Natural killer cell (primary cell): ENCODE data around the gene SPNS2. TPM values are rescaled to one million over a fixed set of nuclear protein-coding genes. Genes with fewer than 3 reads are reported as not detected.

Source experiments
- ATAC-seq, 3 donors: fragments of 150-1000 bp in 2 of 3; fragments of 200-7000 bp in 1 of 3; cut with Tn5 transposase; 1 replicate in 1 of 3; 2 replicates in 2 of 3; pipeline ENCODE4 v1.10.0; 2021; ENCODE audit warnings: mild to moderate bottlenecking in 2 of 3, moderate library complexity in 2 of 3
- DNase-seq, 2 donors: peaks; one replicate each; pipeline versions ENCODE4 v3.0.0 to v3.0.0-alpha.2; 2013 to 2021; ENCODE audit warnings: mixed read lengths in 1 of 2
- H3K27ac ChIP-seq: one replicate; pipeline ENCODE4 v1.5.1; 2013; ENCODE audit warnings: mild to moderate bottlenecking, low read length
- H3K27me3 ChIP-seq: one replicate; pipeline ENCODE4 v1.6.1; 2013; ENCODE audit warnings: low read length; ENCODE audit not compliant: control insufficient read depth, insufficient read depth
- H3K36me3 ChIP-seq: one replicate; pipeline ENCODE4 v1.6.1; 2013; ENCODE audit warnings: low read length; ENCODE audit not compliant: control insufficient read depth, insufficient read depth
- H3K4me1 ChIP-seq: one replicate; pipeline ENCODE4 v1.6.1; 2013; ENCODE audit warnings: low read length; ENCODE audit not compliant: control insufficient read depth, insufficient read depth
- H3K4me3 ChIP-seq: one replicate; pipeline ENCODE4 v1.5.1; 2013; ENCODE audit warnings: low read length
- H3K9me3 ChIP-seq: one replicate; pipeline ENCODE4 v1.6.1; 2013; ENCODE audit warnings: low read length; ENCODE audit not compliant: control insufficient read depth, insufficient read depth
- H3K27ac Mint-ChIP-seq, 2 donors: one replicate each; pipeline ENCODE4 v1.8.0; 2022; ENCODE audit warnings: mild to moderate bottlenecking in 2 of 2, mixed read lengths in 2 of 2, moderate library complexity in 1 of 2
- H3K27me3 Mint-ChIP-seq, 2 donors: one replicate each; pipeline ENCODE4 v1.8.0; 2022; ENCODE audit warnings: low read depth in 2 of 2, mixed read lengths in 2 of 2
- H3K36me3 Mint-ChIP-seq: one replicate; pipeline ENCODE4 v1.8.0; 2022; ENCODE audit warnings: mixed read lengths
- H3K4me1 Mint-ChIP-seq, 2 donors: one replicate each; pipeline ENCODE4 v1.8.0; 2022; ENCODE audit warnings: mixed read lengths in 2 of 2
- H3K4me3 Mint-ChIP-seq: one replicate; pipeline ENCODE4 v1.8.0; 2022; ENCODE audit warnings: mild to moderate bottlenecking, moderate library complexity, mixed read lengths
- H3K9me3 Mint-ChIP-seq, 2 donors: one replicate each; pipeline ENCODE4 v1.8.0; 2022; ENCODE audit warnings: mixed read lengths in 2 of 2
- CTCF ChIP-seq: fragments of 200-600 bp; IDR thresholded peaks from one replicate; pipeline ENCODE4 v1.8.0; 2022; ENCODE audit warnings: antibody characterized with exemption
- WGBS: methylation state at CpG from one replicate; pipeline ENCODE4 v1.1.7; 2013; ENCODE audit warnings: missing lambda C conversion rate; ENCODE audit not compliant: insufficient coverage; 5-methylcytosine and 5-hydroxymethylcytosine counted together
- intact Hi-C: fragments of 100-400 bp; cut with micrococcal nuclease; formaldehyde crosslinking; loops from one replicate; pipeline ENCODE4 v1.14.2; 2022
- total RNA-seq, 4 donors: library from RNA; stranded (reverse); fragments of 120-200 nt in 1 of 4; gene quantifications; one replicate each; pipeline versions ENCODE4 v1.2.3 to v1.2.4, GENCODE V29; 2013 to 2022

Gene SPNS2
- total RNA-seq, 3 donors from 2014 or later (not counting 1 experiment from before 2014, with no cell fraction given) = 0.28 to 0.93 (median 0.43) TPM

GRCh38 chr17:4512156-4513112 lies 13.8 kb downstream of the SPNS2 start:
- Mint-ChIP-seq H3K9me3 (no peaks in the 10 kb centered on the region), H3K27ac (no peak overlapping the region), H3K4me3 (no peak overlapping the region), H3K4me1 (peaks cover 19 to 30% of the 10 kb centered on the region in 2 donors), H3K36me3 (no peaks in the 10 kb centered on the region), H3K27me3 (peaks cover 5 to 23% of the 10 kb centered on the region in 2 donors)
- Histone ChIP-seq H3K36me3 (no peaks in the 10 kb centered on the region), H3K9me3 (no peaks in the 10 kb centered on the region), H3K4me1 (peaks cover 27% of the 10 kb centered on the region), H3K27ac (no peak overlapping the region), H3K4me3 (no peak overlapping the region), H3K27me3 (no peaks in the 10 kb centered on the region)
- ATAC-seq (no peak), DNase-seq (no peak)
- intact Hi-C loops = no loop called here
- no peak for TF ChIP-seq CTCF
- WGBS = 93% methylated on average over 31 of the region's 31 CpGs

- Mint-ChIP-seq H3K36me3 (no peaks in the 10 kb centered on the region), H3K27ac (no peak overlapping the region), H3K9me3 (no peaks in the 10 kb centered on the region), H3K4me1 (peaks cover 15 to 27% of the 10 kb centered on the region in 2 donors), H3K4me3 (no peak overlapping the region), H3K27me3 (peaks cover 5 to 14% of the 10 kb centered on the region in 2 donors)
- Histone ChIP-seq H3K4me1 (peaks cover 27% of the 10 kb centered on the region), H3K27ac (no peak overlapping the region), H3K9me3 (no peaks in the 10 kb centered on the region), H3K27me3 (no peaks in the 10 kb centered on the region), H3K4me3 (no peak overlapping the region), H3K36me3 (no peaks in the 10 kb centered on the region)
- TF ChIP-seq CTCF = no peak
- intact Hi-C loops = no loop called here
- ATAC-seq (no peak), DNase-seq (no peak)
- WGBS = 93% methylated on average over 24 of the region's 24 CpGs
These were observed 14.7 kb downstream of the SPNS2 start for GRCh38 chr17:4513113-4514032.

DNA sequence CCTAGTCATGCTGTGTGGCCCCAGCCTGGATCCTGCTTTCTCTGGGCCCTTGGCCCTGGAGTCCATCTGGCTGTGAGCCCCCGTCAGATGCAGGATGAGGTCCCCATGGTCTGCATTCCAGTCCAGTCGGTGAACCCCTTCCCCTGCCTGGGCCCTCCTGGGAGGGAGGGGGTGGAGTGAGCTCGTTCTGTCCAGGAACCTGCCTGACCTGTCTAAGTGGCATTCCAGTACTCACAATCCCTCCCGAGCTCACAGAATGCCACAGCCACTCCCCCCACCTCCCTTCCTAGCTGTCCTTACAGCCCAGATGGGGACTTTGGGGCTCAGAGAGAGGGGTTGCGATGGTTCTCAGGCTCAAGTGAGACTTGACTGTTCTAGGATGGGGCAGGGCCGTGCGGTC lies 15.5 kb downstream of the SPNS2 start:
- Histone ChIP-seq H3K27ac (no peak overlapping the region), H3K4me1 (peaks cover 19% of the 10 kb centered on the region), H3K27me3 (no peaks in the 10 kb centered on the region), H3K9me3 (no peaks in the 10 kb centered on the region), H3K36me3 (no peaks in the 10 kb centered on the region), H3K4me3 (no peak overlapping the region)
- no peak for TF ChIP-seq CTCF
- 92% methylated on average over 6 of the region's 7 CpGs for WGBS
- Mint-ChIP-seq H3K9me3 (no peaks in the 10 kb centered on the region), H3K4me1 (peaks cover 7 to 19% of the 10 kb centered on the region in 2 donors), H3K27me3 (peaks cover 0 to 6% of the 10 kb centered on the region in 2 donors), H3K4me3 (no peak overlapping the region), H3K36me3 (no peaks in the 10 kb centered on the region), H3K27ac (no peak overlapping the region)
- intact Hi-C loops = no loop called here
- no peak for ATAC-seq
- DNase-seq = no peak
